Pancreas (tissue), 10 donors: Measurements from ENCODE around the gene RNF182. TPM values are rescaled to one million over a fixed set of nuclear protein-coding genes. Genes with fewer than 3 reads are reported as not detected.
"Not testable (repeated sequence)": the region's sequence is repeated elsewhere in the genome, so short reads cannot be mapped to it uniquely, and the experiment has no call there.

Source experiments
- ATAC-seq, 4 donors: fragments of 200-7000 bp; cut with Tn5 transposase; one replicate each; pipeline versions ENCODE4 v1.8.0 to v1.9.1; 2020; ENCODE audit warnings: mild to moderate bottlenecking in 4 of 4, moderate library complexity in 4 of 4
- DNase-seq, 6 donors: peaks; one replicate each; pipeline ENCODE4 v3.0.0-alpha.2; 2020
- FAIRE-seq: peaks from 2 replicates; lab custom pipeline; 2012; peaks lifted over from hg19 to GRCh38; lab: Jason Lieb, UNC
- H3K27ac ChIP-seq, 4 donors: fragments of 200-600 bp; sonication (generic); 1 replicate in 3 of 4; 2 replicates in 1 of 4; pipeline versions ENCODE4 v1.5.0 to v1.8.0; 2020
- H3K27me3 ChIP-seq, 4 donors: fragments of 200-600 bp; one replicate each; pipeline ENCODE4 v1.8.0; 2021
- H3K36me3 ChIP-seq, 3 donors: fragments of 200-600 bp; sonication (generic) in 1 of 3; one replicate each; pipeline versions ENCODE4 v1.5.0 to v1.8.0; 2020 to 2021
- H3K4me1 ChIP-seq, 3 donors: fragments of 200-600 bp; one replicate each; pipeline ENCODE4 v1.8.0; 2021
- H3K4me3 ChIP-seq, 4 donors: fragments of 200-600 bp; sonication (generic) in 2 of 4; one replicate each; pipeline versions ENCODE4 v1.5.0 to v1.8.0; 2020 to 2021
- H3K9me3 ChIP-seq, 4 donors: fragments of 200-600 bp; one replicate each; pipeline ENCODE4 v1.8.0; 2021
- WGBS, 2 donors: extraction: QIAGEN DNeasy Blood & Tissue Kit; methylation state at CpG; one replicate each; pipeline ENCODE4 v1.1.7; 2013; 5-methylcytosine and 5-hydroxymethylcytosine counted together
- intact Hi-C, 3 donors: fragments of 100-400 bp; cut with DNase I; formaldehyde crosslinking; loops; one replicate each; pipeline versions ENCODE4 v1.11.1 to v1.14.2; 2022
- polyA plus RNA-seq, 2 donors: library from polyadenylated mRNA; stranded (reverse); fragments of 200-250 nt; gene quantifications; one replicate each; pipeline ENCODE4 v1.2.3, GENCODE V29; 2013
- total RNA-seq, 6 donors: library from RNA; stranded (reverse); fragmentation: NEBNext Ultra II Directional in 4 of 6; extraction: Animal tissue kit (Norgen Biotek cat#: 25700) in 4 of 6; gene quantifications; one replicate each; pipeline versions ENCODE4 v1.2.1 to v1.2.4, GENCODE V29; 2021 to 2023
- TF ChIP-seq, protein P1 (sequence below), 4 donors: fragments of 200-600 bp; sonication (generic) in 3 of 4; IDR thresholded peaks; one replicate each; pipeline versions ENCODE4 v1.5.0 to v1.8.0; 2021; ENCODE audit warnings: antibody characterized with exemption in 4 of 4
- donor health status: healthy with polysubstance abuse.
- donor health status: DM: no; HTN: no; CAD: no; lungs with moderate emphysema.
- donor health status: DM: no; HTN: no; CAD: no.
- donor health status: control.
- donor health status: control.
- donor health status: Bipolar disorder and iron deficiency.
- donor health status: DM: yes; HTN: yes; CAD: no.
- donor health status: DM: no; HTN: no; CAD: no.
- donor health status: DM: no; HTN: no; CAD: no.
- donor health status: DM: yes; HTN: yes; CAD: no.

The RNF182 gene
- total and polyA plus RNA-seq, 8 donors = 0.34 to 2.2 (median 0.77) TPM

DNA sequence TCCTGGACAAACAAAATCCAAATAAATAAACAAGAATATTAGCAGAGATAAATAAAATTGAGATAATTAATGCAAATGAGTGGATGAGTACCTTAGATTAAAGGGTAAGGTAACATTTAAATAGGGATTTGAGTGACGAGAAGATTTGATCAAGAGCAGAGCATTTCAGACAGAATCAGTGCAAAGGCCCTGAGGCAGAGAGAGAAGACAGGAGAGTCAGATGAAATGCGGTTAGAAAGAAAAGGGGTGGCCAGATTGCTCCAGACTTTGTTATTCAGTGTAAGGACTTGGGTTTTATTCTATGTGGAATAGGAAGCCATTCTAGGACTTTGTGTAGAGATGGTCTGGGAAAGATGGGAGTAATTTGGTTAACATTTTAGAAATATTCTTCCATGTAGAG is 10.0 kb downstream of the RNF182 start:
- Histone ChIP-seq H3K36me3 (no peaks in the 10 kb centered on the region), H3K27me3 (no peaks in the 10 kb centered on the region), H3K4me1 (no peaks in the 10 kb centered on the region), H3K27ac (no peak overlapping the region), H3K9me3 (no peaks in the 10 kb centered on the region), H3K4me3 (no peak overlapping the region)
- DNase-seq (no peak), FAIRE-seq (no peak), ATAC-seq (no peak)
- TF ChIP-seq, protein P1, sequence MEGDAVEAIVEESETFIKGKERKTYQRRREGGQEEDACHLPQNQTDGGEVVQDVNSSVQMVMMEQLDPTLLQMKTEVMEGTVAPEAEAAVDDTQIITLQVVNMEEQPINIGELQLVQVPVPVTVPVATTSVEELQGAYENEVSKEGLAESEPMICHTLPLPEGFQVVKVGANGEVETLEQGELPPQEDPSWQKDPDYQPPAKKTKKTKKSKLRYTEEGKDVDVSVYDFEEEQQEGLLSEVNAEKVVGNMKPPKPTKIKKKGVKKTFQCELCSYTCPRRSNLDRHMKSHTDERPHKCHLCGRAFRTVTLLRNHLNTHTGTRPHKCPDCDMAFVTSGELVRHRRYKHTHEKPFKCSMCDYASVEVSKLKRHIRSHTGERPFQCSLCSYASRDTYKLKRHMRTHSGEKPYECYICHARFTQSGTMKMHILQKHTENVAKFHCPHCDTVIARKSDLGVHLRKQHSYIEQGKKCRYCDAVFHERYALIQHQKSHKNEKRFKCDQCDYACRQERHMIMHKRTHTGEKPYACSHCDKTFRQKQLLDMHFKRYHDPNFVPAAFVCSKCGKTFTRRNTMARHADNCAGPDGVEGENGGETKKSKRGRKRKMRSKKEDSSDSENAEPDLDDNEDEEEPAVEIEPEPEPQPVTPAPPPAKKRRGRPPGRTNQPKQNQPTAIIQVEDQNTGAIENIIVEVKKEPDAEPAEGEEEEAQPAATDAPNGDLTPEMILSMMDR (IDR thresholded peaks at IDR 0.05) = no peak
- intact Hi-C loops = no loop called here
- WGBS, 2 donors = 83 to 91% methylated on average over 2 of the region's 2 CpGs

DNA sequence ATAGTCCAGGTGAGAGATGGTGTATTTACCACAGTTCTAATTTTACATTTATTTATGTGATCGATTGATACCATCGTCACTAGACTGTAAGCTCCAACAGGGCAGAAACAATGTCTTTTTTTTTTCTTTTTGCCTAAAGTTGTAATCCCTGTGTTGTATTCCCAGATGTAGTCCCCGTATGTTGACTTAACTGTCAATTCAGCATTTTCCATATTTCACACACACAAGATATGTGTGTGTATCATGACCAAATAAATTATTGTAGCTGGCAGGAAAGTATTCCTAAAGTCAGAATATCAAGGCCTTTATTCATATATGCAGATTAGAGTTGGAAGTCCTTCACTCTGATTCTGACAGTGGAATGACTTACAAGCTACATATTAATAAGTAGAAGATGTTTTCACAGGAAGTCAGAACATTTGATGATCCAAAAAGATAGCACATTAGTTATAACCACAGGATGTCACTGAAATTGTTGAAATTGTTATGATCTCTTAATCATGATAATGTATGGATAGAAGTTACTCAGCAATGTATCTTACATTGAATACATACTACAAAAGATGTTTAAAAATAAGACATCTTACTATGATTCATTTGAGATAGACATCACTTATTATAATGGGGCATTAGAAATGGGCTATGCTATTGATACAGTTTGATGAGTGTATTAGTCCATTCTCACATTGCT is 10.6 kb downstream of the RNF182 start:
- 88 to 93% methylated on average over 3 of the region's 3 CpGs for WGBS, 2 donors
- no peak overlapping the region for H3K27ac ChIP-seq
- no peak for ATAC-seq
- no peaks in the 10 kb centered on the region for H3K4me1 ChIP-seq
- DNase-seq = no peak
- TF ChIP-seq, protein P1 (IDR thresholded peaks at IDR 0.05) = no peak
- intact Hi-C loops = no loop called here
- no peaks in the 10 kb centered on the region for H3K9me3 ChIP-seq
- H3K36me3 ChIP-seq = no peaks in the 10 kb centered on the region
- no peaks in the 10 kb centered on the region for H3K27me3 ChIP-seq
- no peak overlapping the region for H3K4me3 ChIP-seq
- no peak for FAIRE-seq

DNA sequence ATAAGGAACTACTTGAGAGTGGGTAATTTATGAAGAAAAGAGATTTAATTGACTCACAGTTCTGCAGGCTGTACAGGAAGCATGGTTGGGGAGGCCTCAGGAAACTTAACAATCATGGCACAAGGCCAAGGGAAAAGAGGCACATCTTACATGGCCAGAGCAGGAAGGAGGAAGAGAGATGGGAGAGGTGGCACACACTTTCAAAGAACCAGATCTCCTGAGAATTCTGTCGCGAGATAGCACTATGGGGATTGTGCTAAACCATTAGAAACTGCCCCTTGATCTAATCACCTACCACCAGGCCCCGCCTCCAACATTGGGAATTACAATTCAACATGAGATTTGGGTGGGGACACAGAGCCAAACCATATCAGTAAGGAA is 11.1 kb downstream of the RNF182 start:
- H3K9me3 ChIP-seq, H3K4me1 ChIP-seq, H3K4me3 ChIP-seq, DNase-seq, FAIRE-seq, H3K27ac ChIP-seq, H3K27me3 ChIP-seq, H3K36me3 ChIP-seq, intact Hi-C loops, ATAC-seq: not testable (repeated sequence)
- WGBS, 2 donors = 78 to 85% methylated on average over 3 of the region's 3 CpGs

DNA sequence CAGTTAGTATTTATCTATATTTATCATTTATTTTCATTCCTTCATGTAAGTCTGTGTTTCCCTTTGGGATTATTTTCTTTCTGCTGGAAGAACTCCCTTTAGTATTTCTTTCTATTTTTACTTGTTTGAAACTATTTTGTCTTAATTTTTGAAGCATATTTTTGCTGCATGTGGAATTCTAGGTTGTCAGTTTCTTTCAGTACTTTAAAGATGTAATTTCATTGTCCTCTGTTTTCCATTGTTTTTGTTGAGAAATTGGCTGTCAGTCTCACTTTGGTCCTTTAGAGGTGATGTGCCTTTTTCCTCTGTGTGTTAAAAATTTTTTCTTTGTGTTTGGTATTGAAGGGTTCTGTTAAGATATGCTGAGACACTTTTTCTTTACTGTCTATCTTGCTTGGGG is 17.1 kb downstream of the RNF182 start:
- TF ChIP-seq, protein P1 (IDR thresholded peaks at IDR 0.05) = no peak
- no peaks in the 10 kb centered on the region for H3K9me3 ChIP-seq
- H3K4me1 ChIP-seq = no peaks in the 10 kb centered on the region
- no peak for ATAC-seq
- H3K27ac ChIP-seq = no peak overlapping the region
- no peak for DNase-seq
- no peaks in the 10 kb centered on the region for H3K36me3 ChIP-seq
- FAIRE-seq = no peak
- no peak overlapping the region for H3K4me3 ChIP-seq
- H3K27me3 ChIP-seq = peaks cover 0 to 9% (median 0%) of the 10 kb centered on the region in 4 donors
- intact Hi-C loops = no loop called here

DNA sequence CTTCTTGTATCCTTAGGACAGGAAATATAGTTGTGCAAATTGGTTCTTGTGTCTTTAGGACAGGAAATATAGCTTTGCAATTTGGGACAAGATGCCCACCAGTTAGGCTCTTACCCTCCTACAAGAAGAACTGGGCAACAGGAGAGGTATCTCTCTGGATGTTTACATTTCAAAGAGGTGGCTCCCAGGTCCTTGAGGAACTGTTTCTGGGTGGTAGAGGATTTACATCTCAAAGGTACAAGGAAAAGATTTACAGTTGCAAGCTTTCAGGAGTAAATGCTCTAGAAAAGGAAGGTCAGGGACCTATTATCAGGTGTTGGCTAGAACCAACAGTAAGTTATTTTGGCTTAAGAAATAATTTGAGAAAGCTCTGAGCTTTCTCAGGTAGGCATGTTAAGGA is 19.2 kb downstream of the RNF182 start:
- FAIRE-seq = no peak
- Histone ChIP-seq H3K36me3 (no peaks in the 10 kb centered on the region), H3K9me3 (no peaks in the 10 kb centered on the region), H3K27ac (no peak overlapping the region), H3K4me1 (no peaks in the 10 kb centered on the region), H3K27me3 (peaks cover 0 to 9% (median 0%) of the 10 kb centered on the region in 4 donors), H3K4me3 (no peak overlapping the region)
- DNase-seq = no peak
- no peak for ATAC-seq
- TF ChIP-seq, protein P1 (IDR thresholded peaks at IDR 0.05) = no peak
- intact Hi-C loops = no loop called here
